NCI-H2227 (cell line): Measurements from ENCODE around the gene MTSS2.
A peak's percentile ranks its signal among the peaks of the same experiment; 100 is the strongest.

Experiments
- DNase-seq: peaks from one replicate; lab custom pipeline; 2025; ENCODE audit not compliant: unreplicated experiment; lab: John Stamatoyannopoulos, UW

Gene MTSS2

GRCh38 chr16:70701036-70701435 lies 15.2 kb upstream of the MTSS2 start:
- no peak for DNase-seq

GRCh38 chr16:70700101-70701020 lies 14.5 kb upstream of the MTSS2 start:
- DNase-seq, result no peak

GRCh38 chr16:70699696-70700095 lies 13.8 kb upstream of the MTSS2 start:
- no peak for DNase-seq

- no peak for DNase-seq
These were observed 13.0 kb upstream of the MTSS2 start for GRCh38 chr16:70698901-70699300.

GRCh38 chr16:70697594-70698170 lies 11.8 kb upstream of the MTSS2 start:
- DNase-seq, result no peak

- peak; percentile 61 for DNase-seq
These were observed 11.2 kb upstream of the MTSS2 start for GRCh38 chr16:70696952-70697593.

GRCh38 chr16:70696355-70696754 lies 10.5 kb upstream of the MTSS2 start:
- no peak for DNase-seq

- no peak for DNase-seq
These were observed 9.6 kb upstream of the MTSS2 start for GRCh38 chr16:70695331-70696070.

GRCh38 chr16:70694868-70695218 lies 9.0 kb upstream of the MTSS2 start:
- no peak for DNase-seq

- DNase-seq, result no peak
These were observed 8.4 kb upstream of the MTSS2 start for GRCh38 chr16:70694088-70694867.

- DNase-seq, result peak; percentile 10
These were observed 7.2 kb upstream of the MTSS2 start for GRCh38 chr16:70692873-70693671.

- DNase-seq, result peak; percentile 11
These were observed 6.4 kb upstream of the MTSS2 start for GRCh38 chr16:70692130-70692872.

- DNase-seq, result peak; percentile 80
These were observed 5.6 kb upstream of the MTSS2 start for GRCh38 chr16:70691223-70692129.

- DNase-seq, result no peak
These were observed 4.4 kb upstream of the MTSS2 start for GRCh38 chr16:70689970-70690891.

- no peak for DNase-seq
These were observed 3.4 kb upstream of the MTSS2 start for GRCh38 chr16:70689035-70689969.

- DNase-seq, result no peak
These were observed 2.4 kb upstream of the MTSS2 start for GRCh38 chr16:70688246-70688742.
